K562 (cell line): ENCODE measurements around the gene ABCC1. TPM values are rescaled to one million over a fixed set of nuclear protein-coding genes. Genes with fewer than 3 reads are reported as not detected.

ENCODE experiments used
- ATAC-seq: fragments of 200-7000 bp; cut with Tn5 transposase; 3 replicates; pipeline ENCODE4 v1.9.1; 2020; ENCODE audit warnings: moderate library complexity
- BruUV-seq: library from RNA; stranded (reverse); fragments of 400-500 nt; replicated peaks from 2 replicates; lab custom pipeline; 2021; lab: Mats Ljungman, UMichigan
- CTCF ChIA-PET: fragments of 300-600 bp; formaldehyde crosslinking; extraction: SDS; loops from one replicate; lab custom pipeline; 2021; ENCODE audit warnings: low intra/inter-chr PET ratio; lab: Yijun Ruan, JAX
- POLR2A ChIA-PET: fragments of 300-600, 350-650 bp; sonication (Branson Sonifier 250); formaldehyde crosslinking; extraction: SDS; loops from one replicate; lab custom pipeline; 2021; ENCODE audit warnings: antibody characterized with exemption, inconsistent platforms; lab: Yijun Ruan, JAX
- DNase-seq, 4 experiments: peaks; one replicate each; pipeline versions ENCODE4 v3.0.0 to v3.0.0-alpha.2; 2011 to 2018; ENCODE audit warnings: low spot score in 3 of 4, mixed read lengths in 3 of 4; ENCODE audit errors: extremely low read depth in 1 of 4
- FAIRE-seq: peaks from 2 replicates; lab custom pipeline; 2011; peaks lifted over from hg19 to GRCh38; lab: Jason Lieb, UNC
- H2AFZ ChIP-seq: 2 replicates; pipeline ENCODE4 v1.6.0; 2011; ENCODE audit warnings: low read depth, low read length, control low read depth, inconsistent platforms
- H3K27ac ChIP-seq: fragments of 200-600 bp; 3 replicates; pipeline ENCODE4 v1.8.0; 2011; ENCODE audit warnings: low read depth, mild to moderate bottlenecking, control low read depth, inconsistent platforms, low read length, moderate library complexity, mixed read lengths; ENCODE audit errors: extremely low read depth
- H3K27me3 ChIP-seq, 2 experiments: fragments of 300-600 bp in 1 of 2; 2 replicates in 1 of 2; 3 replicates in 1 of 2; pipeline versions ENCODE4 v1.6.0 to v1.8.0; 2011; ENCODE audit warnings: inconsistent platforms in 2 of 2, low read length in 2 of 2, mild to moderate bottlenecking in 1 of 2, mixed read lengths in 1 of 2, moderate library complexity in 1 of 2; ENCODE audit not compliant: control insufficient read depth in 2 of 2, insufficient read depth in 2 of 2
- H3K36me3 ChIP-seq: fragments of 300-600 bp; 3 replicates; pipeline ENCODE4 v1.8.0; 2011; ENCODE audit warnings: mild to moderate bottlenecking, low read length, inconsistent platforms; ENCODE audit not compliant: control insufficient read depth, insufficient read depth
- H3K4me1 ChIP-seq, 2 experiments: fragments of 200-600 bp in 1 of 2; replicated peaks in 1 of 2; 2 replicates in 1 of 2; 3 replicates in 1 of 2; pipeline versions ENCODE4 v1.5.1 to v1.8.0; 2011; ENCODE audit warnings: inconsistent platforms in 2 of 2, low read length in 2 of 2, mild to moderate bottlenecking in 1 of 2, mixed read lengths in 1 of 2, moderate library complexity in 1 of 2; ENCODE audit not compliant: control insufficient read depth in 2 of 2, insufficient read depth in 2 of 2
- H3K4me2 ChIP-seq: 2 replicates; pipeline ENCODE4 v1.6.1; 2011; ENCODE audit warnings: low read length, control low read depth, inconsistent platforms, mixed read lengths; ENCODE audit not compliant: insufficient read depth
- H3K4me3 ChIP-seq: fragments of 200-600 bp; sonication (generic), shearing (Covaris generic); 2 replicates; pipeline ENCODE4 v1.5.1; 2016; ENCODE audit warnings: control low read depth, inconsistent platforms
- H3K79me2 ChIP-seq: fragments of 200-600 bp; 3 replicates; pipeline ENCODE4 v1.8.0; 2011; ENCODE audit warnings: low read length, inconsistent platforms; ENCODE audit not compliant: control insufficient read depth, insufficient read depth
- H3K9ac ChIP-seq, 2 experiments: 2 replicates each; pipeline versions ENCODE4 v1.6.0 to v1.6.1; 2011; ENCODE audit warnings: low read depth in 2 of 2, low read length in 2 of 2, control low read depth in 1 of 2, inconsistent platforms in 1 of 2, mild to moderate bottlenecking in 1 of 2, mixed read lengths in 1 of 2; ENCODE audit not compliant: insufficient read depth in 1 of 2
- H3K9me1 ChIP-seq: one replicate; pipeline ENCODE4 v1.6.0; 2011; ENCODE audit warnings: inconsistent platforms, mild to moderate bottlenecking, low read length, moderate library complexity; ENCODE audit not compliant: control insufficient read depth, insufficient read depth
- H3K9me3 ChIP-seq: replicated peaks from 2 replicates; pipeline ENCODE4 v1.5.1; 2011; ENCODE audit warnings: low read depth, low read length, inconsistent platforms; ENCODE audit not compliant: control insufficient read depth, insufficient read depth
- H4K20me1 ChIP-seq: replicated peaks from 2 replicates; pipeline ENCODE4 v1.6.1; 2011; ENCODE audit warnings: low read length, inconsistent platforms, mixed read lengths; ENCODE audit not compliant: control insufficient read depth, insufficient read depth
- ADNP ChIP-seq: fragments of 200-800 bp; sonication (Bioruptor generic); IDR thresholded peaks from 2 replicates; pipeline ENCODE4 v1.6.1; 2016; ENCODE audit warnings: missing genetic modification characterization, missing compliant biosample characterization
- BCOR ChIP-seq: fragments of 450-650 bp; IDR thresholded peaks from 2 replicates; pipeline ENCODE4 v1.6.1; 2016
- CHD4 ChIP-seq: fragments of 200-600 bp; sonication (generic); IDR thresholded peaks from 3 replicates; pipeline ENCODE4 v1.6.1; 2012; ENCODE audit warnings: low read depth, mild to moderate bottlenecking, mixed read lengths, low read length, inconsistent platforms; ENCODE audit not compliant: insufficient read depth, insufficient replicate concordance, poor library complexity, severe bottlenecking
- GATAD2A ChIP-seq: fragments of 450-650 bp; IDR thresholded peaks from 2 replicates; pipeline ENCODE4 v1.6.1; 2017
- HDAC2 ChIP-seq: fragments of 450-650 bp; IDR thresholded peaks from 2 replicates; pipeline ENCODE4 v1.6.1; 2016; ENCODE audit warnings: mild to moderate bottlenecking
- KDM1A ChIP-seq, 2 experiments: fragments of 450-650 bp; IDR thresholded peaks; 2 replicates each; pipeline ENCODE4 v1.6.1; 2016; ENCODE audit warnings: mild to moderate bottlenecking in 2 of 2
- RBM25 ChIP-seq: fragments of 200-400 bp; formaldehyde crosslinking; IDR thresholded peaks from 2 replicates; pipeline ENCODE4 v1.6.1; 2018; ENCODE audit warnings: low read length, low read depth, moderate library complexity; ENCODE audit not compliant: severe bottlenecking
- ZNF24 ChIP-seq: fragments of 450-650 bp; IDR thresholded peaks from 2 replicates; pipeline ENCODE4 v1.6.1; 2016
- ZSCAN29 ChIP-seq: fragments of 450-650 bp; IDR thresholded peaks from 2 replicates; pipeline ENCODE4 v1.6.1; 2017
- WGBS: fragments of 100-300 bp; shearing (Covaris generic); methylation state at CpG from one replicate; pipeline ENCODE4 v1.1.6; 2016; ENCODE audit warnings: low coverage, mixed read lengths; ENCODE audit not compliant: insufficient coverage; ENCODE audit errors: missing lambda C conversion rate; 5-methylcytosine and 5-hydroxymethylcytosine counted together
- in situ Hi-C: fragments of 300-500 bp; cut with MboI; formaldehyde crosslinking; loops from 4 replicates; pipeline ENCODE4 v1.15.0; 2018; ENCODE audit warnings: inconsistent platforms, mixed read lengths
- intact Hi-C: fragments of 100-400 bp; cut with micrococcal nuclease; formaldehyde crosslinking; loops from 2 replicates; pipeline ENCODE4 v1.14.2; 2022
- polyA plus RNA-seq, 8 experiments: library from polyadenylated mRNA; depleted of rRNA in 4 of 8; stranded (reverse) in 5 of 8; unstranded in 3 of 8; fragments of >200 nt; fragmentation: Nextera tagmentation in 2 of 8; fragmentation: Illumina TruSeq in 1 of 8; extraction: Ambion mirVana in 2 of 8; extraction: Trizol in 1 of 8; gene quantifications; 2 replicates each; pipeline versions ENCODE4 v1.2.1 to v1.2.3, GENCODE V29; 2011 to 2014; ENCODE audit warnings: inconsistent platforms in 1 of 8, missing spikeins in 1 of 8
- total RNA-seq, 7 experiments: library from RNA; depleted of rRNA in 6 of 7; stranded (reverse); fragments of >200 nt in 6 of 7; fragmentation: Illumina TruSeq in 2 of 7; extraction: Trizol in 2 of 7; gene quantifications; 2 replicates each; pipeline versions ENCODE4 v1.2.1 to v1.2.3, GENCODE V29; 2011 to 2021; ENCODE audit warnings: low replicate concordance in 1 of 7

ABCC1 gene
- total and polyA plus RNA-seq, 9 of the 15 experiments (the other 6 are each of a cell fraction or from before 2014, with no cell fraction given), result 3.9 to 41.6 (median 10.0) TPM

DNA sequence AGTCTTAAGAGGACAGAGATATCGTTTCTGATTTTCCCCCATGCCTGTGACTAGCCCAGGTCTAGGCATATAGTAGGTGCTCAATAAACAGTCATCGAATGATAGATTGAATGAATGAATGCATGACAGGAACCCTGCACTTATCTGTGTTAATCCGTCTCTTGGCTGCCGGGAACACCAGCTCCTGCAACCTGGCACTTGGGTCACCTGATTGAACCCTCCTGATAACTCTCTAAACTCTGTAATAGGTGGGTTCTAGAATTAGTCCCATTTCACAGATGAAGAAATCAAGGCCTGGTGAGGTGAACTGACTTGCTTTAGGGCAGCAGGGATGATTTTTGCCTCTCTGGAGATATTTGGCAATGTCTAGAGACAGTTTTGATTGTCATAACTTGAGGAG is 43.7 kb downstream of the ABCC1 start:
- TF ChIP-seq RBM25 (peak; percentile 81), BCOR (peak; percentile 74), ZNF24 (peak; percentile 77; the same call in 1 of the 2 replicates), ADNP (tag) (peak; percentile 82), GATAD2A (no peak), KDM1A (IDR thresholded peaks at IDR 0.05) (peak; percentile 38 to 48; a peak in 1 of 4 replicates), HDAC2 (peak; percentile 32; the same call in 1 of the 2 replicates), CHD4 (peak; percentile 48), ZSCAN29 (no peak)
- Histone ChIP-seq H3K4me2 (no peak overlapping the region), H3K9me3 (no peaks in the 10 kb centered on the region), H4K20me1 (peaks cover 6% of the 10 kb centered on the region), H3K4me3 (no peak overlapping the region), H3K4me1 (peaks cover 46 to 55% of the 10 kb centered on the region in 2 experiments), H3K79me2 (peaks cover 74% of the 10 kb centered on the region), H3K9me1 (no peaks in the 10 kb centered on the region), H3K27me3 (no peaks in the 10 kb centered on the region), H3K27ac (no peak overlapping the region), H3K9ac (no peak overlapping the region), H3K36me3 (peaks cover 37% of the 10 kb centered on the region; the same call in 2 of the 3 replicates), H2AFZ (no peak overlapping the region)
- in situ Hi-C loops (no loop called here), intact Hi-C loops (no loop called here)
- ATAC-seq (no peak), FAIRE-seq (no peak), DNase-seq (no peak)
- WGBS, result 94% methylated on average over 4 of the region's 4 CpGs
- ChIA-PET POLR2A (no interaction called here), CTCF (no interaction called here)
- no TSS peak for BruUV-seq
